ENCODE measurements around the gene MLLT10.
"Not testable (repeated sequence)": the region's sequence is repeated elsewhere in the genome, so short reads cannot be mapped to it uniquely, and the experiment has no call there.

Gene MLLT10

DNA sequence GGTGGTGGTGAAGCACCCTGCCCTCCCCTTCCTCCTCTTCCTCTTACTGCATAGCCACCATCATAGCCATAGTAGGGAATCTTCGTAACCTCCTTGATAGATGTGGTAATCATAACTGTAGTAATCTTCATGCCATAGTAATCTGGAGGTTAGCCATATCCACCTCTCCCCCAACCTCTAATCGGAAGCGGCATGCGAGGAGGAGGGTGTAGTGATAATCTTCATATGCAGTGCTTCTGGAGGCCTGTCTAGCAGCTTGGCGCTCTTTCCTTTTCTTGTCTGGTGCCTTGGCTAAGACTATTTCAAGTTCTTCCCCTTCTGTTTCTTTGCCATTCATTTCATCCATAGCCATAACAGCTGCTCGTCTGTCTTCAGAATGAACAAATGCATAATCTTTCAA lies 90.9 kb downstream of the MLLT10 start:
- no peak overlapping the region for H3K27ac ChIP-seq (ENCODE audit: low read length)
- H3K27me3 ChIP-seq (ENCODE audit: control insufficient read depth in 1 of 2, insufficient read depth in 2 of 2, low read length in 2 of 2), result no peaks in the 10 kb centered on the region
- H3K4me1 ChIP-seq (ENCODE audit: control insufficient read depth, insufficient read depth, low read length), result no peaks in the 10 kb centered on the region
- no peaks in the 10 kb centered on the region for H3K9me3 ChIP-seq (ENCODE audit: control insufficient read depth in 2 of 2, low read length in 2 of 2)
- H3K36me3 ChIP-seq (ENCODE audit: control insufficient read depth in 2 of 2, insufficient read depth in 2 of 2, low read length in 2 of 2), result peaks cover 6 to 8% of the 10 kb centered on the region in 2 donors
- H3K4me3 ChIP-seq (ENCODE audit: low read length in 2 of 2), result no peak overlapping the region
- no peak overlapping the region for H3K9ac ChIP-seq (ENCODE audit: low read length in 2 of 2)

DNA sequence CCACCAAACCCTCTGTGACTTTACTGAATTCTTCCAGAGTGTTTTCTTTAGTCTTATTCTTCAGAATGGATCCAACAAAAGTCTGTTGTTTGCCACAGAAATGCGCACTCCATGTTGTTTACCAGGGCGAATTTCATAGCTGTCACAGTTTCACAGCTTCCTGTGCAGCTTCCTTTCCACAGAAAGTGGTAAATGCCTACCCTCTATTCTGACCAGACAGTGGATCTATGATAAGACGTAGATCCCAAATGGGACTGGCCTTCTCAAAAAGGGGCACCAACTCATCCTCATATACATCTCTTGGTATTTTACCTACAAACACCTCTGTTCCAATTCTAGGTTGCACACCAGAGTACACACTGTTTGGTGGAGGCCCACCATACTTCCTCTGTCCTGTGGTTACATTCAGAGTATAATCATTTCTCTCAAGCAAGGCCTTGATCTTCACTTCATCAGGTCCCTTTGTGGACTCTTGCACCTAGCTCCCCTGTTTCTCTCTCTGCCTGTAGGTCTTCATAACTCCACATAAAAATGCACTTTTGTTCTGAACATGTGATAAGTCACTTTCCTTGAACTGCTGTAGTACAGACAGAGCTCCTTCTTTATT lies 91.7 kb downstream of the MLLT10 start:
- no peak overlapping the region for H3K9ac ChIP-seq (ENCODE audit: low read length in 2 of 2)
- no peaks in the 10 kb centered on the region for H3K27me3 ChIP-seq (ENCODE audit: control insufficient read depth in 1 of 2, insufficient read depth in 2 of 2, low read length in 2 of 2)
- no peaks in the 10 kb centered on the region for H3K4me1 ChIP-seq (ENCODE audit: control insufficient read depth, insufficient read depth, low read length)
- no peak overlapping the region for H3K4me3 ChIP-seq (ENCODE audit: low read length in 2 of 2)
- peaks cover 6 to 8% of the 10 kb centered on the region in 2 donors for H3K36me3 ChIP-seq (ENCODE audit: control insufficient read depth in 2 of 2, insufficient read depth in 2 of 2, low read length in 2 of 2)
- H3K27ac ChIP-seq (ENCODE audit: low read length), result no peak overlapping the region
- no peaks in the 10 kb centered on the region for H3K9me3 ChIP-seq (ENCODE audit: control insufficient read depth in 2 of 2, low read length in 2 of 2)

GRCh38 chr10:21626457-21627161 lies 92.6 kb downstream of the MLLT10 start:
- Histone ChIP-seq H3K9me3 (ENCODE audit: control insufficient read depth in 2 of 2, low read length in 2 of 2) (no peaks in the 10 kb centered on the region), H3K27me3 (ENCODE audit: control insufficient read depth in 1 of 2, insufficient read depth in 2 of 2, low read length in 2 of 2) (no peaks in the 10 kb centered on the region), H3K4me1 (ENCODE audit: control insufficient read depth, insufficient read depth, low read length) (no peaks in the 10 kb centered on the region), H3K27ac (ENCODE audit: low read length) (no peak overlapping the region), H3K9ac (ENCODE audit: low read length in 2 of 2) (no peak overlapping the region), H3K36me3 (ENCODE audit: control insufficient read depth in 2 of 2, insufficient read depth in 2 of 2, low read length in 2 of 2) (peaks cover 6 to 11% of the 10 kb centered on the region in 2 donors), H3K4me3 (ENCODE audit: low read length in 2 of 2) (no peak overlapping the region)

DNA sequence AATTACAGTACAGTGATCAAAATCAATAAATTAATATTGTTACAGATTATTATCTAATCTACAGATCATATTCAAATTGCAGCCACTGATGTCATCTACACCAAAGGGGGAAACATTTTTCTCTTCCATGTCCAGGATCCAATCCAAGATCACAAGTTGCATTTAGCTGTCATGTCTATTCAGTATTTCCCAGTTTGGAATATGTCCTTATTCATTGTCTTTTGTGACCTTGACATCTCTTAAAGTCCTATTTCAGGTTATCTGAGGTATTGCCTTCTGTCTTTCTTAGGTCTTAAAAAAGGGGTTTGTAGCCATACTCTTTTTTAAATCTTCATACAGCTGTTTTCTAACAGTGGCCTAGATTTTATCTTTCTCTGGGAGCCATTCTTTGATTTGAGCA lies 93.3 kb downstream of the MLLT10 start:
- Histone ChIP-seq H3K4me1 (ENCODE audit: control insufficient read depth, insufficient read depth, low read length) (no peaks in the 10 kb centered on the region), H3K9ac (ENCODE audit: low read length in 2 of 2) (no peak overlapping the region), H3K27ac (ENCODE audit: low read length) (no peak overlapping the region), H3K4me3 (ENCODE audit: low read length in 2 of 2) (no peak overlapping the region), H3K9me3 (ENCODE audit: control insufficient read depth in 2 of 2, low read length in 2 of 2) (no peaks in the 10 kb centered on the region), H3K27me3 (ENCODE audit: control insufficient read depth in 1 of 2, insufficient read depth in 2 of 2, low read length in 2 of 2) (no peaks in the 10 kb centered on the region), H3K36me3 (ENCODE audit: control insufficient read depth in 2 of 2, insufficient read depth in 2 of 2, low read length in 2 of 2) (peaks cover 6 to 12% of the 10 kb centered on the region in 2 donors)

DNA sequence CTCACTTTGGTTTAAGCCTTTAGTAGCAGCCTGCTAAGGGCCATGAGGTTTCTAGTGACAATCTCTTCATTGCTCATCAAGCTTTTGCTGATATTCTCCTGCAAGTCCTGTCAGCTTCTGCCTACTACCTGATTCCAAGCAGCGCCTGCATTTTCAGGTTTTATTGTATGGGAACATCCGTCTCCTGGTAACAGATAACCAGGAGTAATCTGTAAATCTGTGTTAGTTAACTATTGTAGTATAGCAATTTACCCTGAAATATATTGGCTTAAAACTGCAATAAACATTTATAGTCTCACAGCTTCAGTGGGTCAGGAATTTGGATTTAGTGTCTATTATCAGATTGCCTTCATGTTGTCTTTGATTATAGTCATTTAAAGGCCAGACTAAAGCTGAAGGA lies 94.0 kb downstream of the MLLT10 start:
- Histone ChIP-seq H3K27ac (ENCODE audit: low read length) (no peak overlapping the region), H3K27me3 (ENCODE audit: control insufficient read depth in 1 of 2, insufficient read depth in 2 of 2, low read length in 2 of 2) (no peaks in the 10 kb centered on the region), H3K9ac (ENCODE audit: low read length in 2 of 2) (no peak overlapping the region), H3K9me3 (ENCODE audit: control insufficient read depth in 2 of 2, low read length in 2 of 2) (no peaks in the 10 kb centered on the region), H3K36me3 (ENCODE audit: control insufficient read depth in 2 of 2, insufficient read depth in 2 of 2, low read length in 2 of 2) (peaks cover 6 to 12% of the 10 kb centered on the region in 2 donors), H3K4me1 (ENCODE audit: control insufficient read depth, insufficient read depth, low read length) (no peaks in the 10 kb centered on the region), H3K4me3 (ENCODE audit: low read length in 2 of 2) (no peak overlapping the region)

DNA sequence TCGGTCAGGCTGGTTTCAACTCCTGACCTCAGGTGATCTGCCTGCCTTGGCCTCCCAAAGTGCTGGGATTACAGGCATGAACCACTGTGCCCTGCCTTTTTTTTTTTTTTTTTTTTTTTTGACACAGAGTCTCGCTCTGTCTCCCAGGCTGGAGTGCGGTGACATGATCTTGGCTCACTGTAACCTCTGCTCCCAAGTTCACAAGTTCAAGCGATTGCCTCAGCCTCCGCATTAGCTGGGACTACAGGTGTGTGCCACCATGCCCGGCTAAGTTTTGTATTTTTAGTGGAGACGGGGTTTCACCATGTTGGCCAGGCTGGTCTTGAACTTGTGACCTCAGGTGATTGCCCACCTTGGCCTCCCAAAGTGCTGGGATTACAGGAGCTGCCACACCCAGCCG lies 94.6 kb downstream of the MLLT10 start:
- not testable (repeated sequence) for H3K4me3 ChIP-seq (ENCODE audit: low read length in 2 of 2); H3K4me1 ChIP-seq (ENCODE audit: control insufficient read depth, insufficient read depth, low read length); H3K9me3 ChIP-seq (ENCODE audit: control insufficient read depth in 2 of 2, low read length in 2 of 2); H3K27ac ChIP-seq (ENCODE audit: low read length); H3K27me3 ChIP-seq (ENCODE audit: control insufficient read depth in 1 of 2, insufficient read depth in 2 of 2, low read length in 2 of 2); H3K9ac ChIP-seq (ENCODE audit: low read length in 2 of 2)
- H3K36me3 ChIP-seq (ENCODE audit: control insufficient read depth in 2 of 2, insufficient read depth in 2 of 2, low read length in 2 of 2), result peaks cover 6 to 12% of the 10 kb centered on the region in 2 donors

DNA sequence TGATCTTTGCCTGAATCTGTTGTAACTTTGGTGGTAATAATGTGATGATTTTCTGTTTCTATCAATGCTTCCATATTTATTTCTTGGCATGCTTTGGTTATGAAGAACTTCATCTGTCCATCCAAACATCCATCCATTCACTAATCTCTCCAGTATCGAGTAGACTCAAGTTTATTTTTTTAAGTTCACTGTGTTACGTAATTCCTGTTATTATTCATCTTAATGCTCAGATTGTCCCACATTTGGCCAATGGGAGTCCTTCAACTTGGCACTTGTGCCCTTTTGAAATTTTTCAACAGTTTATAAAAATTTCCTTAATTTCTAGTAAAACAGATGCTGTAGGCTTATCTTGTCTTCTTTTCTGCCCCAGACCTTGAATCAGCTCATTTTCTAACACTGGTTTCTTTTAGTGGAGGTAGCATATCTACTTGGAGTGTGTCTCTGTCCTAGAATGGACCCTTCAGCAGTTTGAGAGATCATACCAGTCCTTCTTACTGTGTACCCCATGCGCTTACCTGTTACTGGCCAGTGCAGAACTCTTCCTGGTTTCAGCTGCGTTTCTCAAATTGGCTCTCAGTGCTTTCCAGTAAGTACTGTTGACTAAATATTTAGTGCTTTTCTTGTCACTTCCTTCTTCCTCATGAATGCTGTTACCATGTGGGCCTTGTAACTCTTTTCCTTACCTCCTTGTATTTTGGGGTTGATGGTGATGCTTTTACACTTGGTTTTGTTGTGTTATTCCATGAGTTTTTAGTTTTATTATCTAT lies 100.8 kb downstream of the MLLT10 start:
- Histone ChIP-seq H3K4me1 (ENCODE audit: control insufficient read depth, insufficient read depth, low read length) (no peaks in the 10 kb centered on the region), H3K9ac (ENCODE audit: low read length in 2 of 2) (no peak overlapping the region), H3K27ac (ENCODE audit: low read length) (no peak overlapping the region), H3K4me3 (ENCODE audit: low read length in 2 of 2) (no peak overlapping the region), H3K36me3 (ENCODE audit: control insufficient read depth in 2 of 2, insufficient read depth in 2 of 2, low read length in 2 of 2) (peaks cover 0 to 7% of the 10 kb centered on the region in 2 donors), H3K27me3 (ENCODE audit: control insufficient read depth in 1 of 2, insufficient read depth in 2 of 2, low read length in 2 of 2) (no peaks in the 10 kb centered on the region), H3K9me3 (ENCODE audit: control insufficient read depth in 2 of 2, low read length in 2 of 2) (no peaks in the 10 kb centered on the region)

DNA sequence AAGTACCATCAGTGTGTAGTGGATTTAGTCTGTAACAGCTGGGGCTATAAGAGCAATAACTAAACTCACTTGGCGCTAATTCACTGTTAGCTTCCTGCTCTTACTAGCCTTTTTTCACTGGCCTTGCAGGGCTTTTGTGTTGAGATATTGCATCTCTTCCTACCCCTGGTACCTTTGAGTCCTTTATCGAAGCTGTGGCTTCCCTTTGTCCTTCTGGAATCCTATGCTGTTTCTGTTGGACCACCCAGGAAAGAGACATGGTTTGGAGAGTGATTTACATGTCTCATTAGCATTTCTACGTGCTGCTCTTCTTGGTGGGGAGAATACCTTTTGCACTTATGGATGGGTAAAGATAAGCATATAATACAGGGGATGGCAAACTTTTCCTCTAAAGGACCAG lies 103.8 kb downstream of the MLLT10 start:
- no peak overlapping the region for H3K4me3 ChIP-seq (ENCODE audit: low read length in 2 of 2)
- no peaks in the 10 kb centered on the region for H3K27me3 ChIP-seq (ENCODE audit: control insufficient read depth in 1 of 2, insufficient read depth in 2 of 2, low read length in 2 of 2)
- H3K9me3 ChIP-seq (ENCODE audit: control insufficient read depth in 2 of 2, low read length in 2 of 2), result no peaks in the 10 kb centered on the region
- H3K4me1 ChIP-seq (ENCODE audit: control insufficient read depth, insufficient read depth, low read length), result no peaks in the 10 kb centered on the region
- no peak overlapping the region for H3K9ac ChIP-seq (ENCODE audit: low read length in 2 of 2)
- no peak overlapping the region for H3K27ac ChIP-seq (ENCODE audit: low read length)
- H3K36me3 ChIP-seq (ENCODE audit: control insufficient read depth in 2 of 2, insufficient read depth in 2 of 2, low read length in 2 of 2), result peaks cover 0 to 3% of the 10 kb centered on the region in 2 donors

GRCh38 chr10:21638681-21639080 lies 104.6 kb downstream of the MLLT10 start:
- Histone ChIP-seq H3K4me1 (ENCODE audit: control insufficient read depth, insufficient read depth, low read length) (no peaks in the 10 kb centered on the region), H3K4me3 (ENCODE audit: low read length in 2 of 2) (no peak overlapping the region)

GRCh38 chr10:21648040-21648439 lies 114.0 kb downstream of the MLLT10 start:
- Histone ChIP-seq H3K9me3 (ENCODE audit: control insufficient read depth in 2 of 2, low read length in 2 of 2) (no peaks in the 10 kb centered on the region), H3K27me3 (ENCODE audit: control insufficient read depth in 1 of 2, insufficient read depth in 2 of 2, low read length in 2 of 2) (no peaks in the 10 kb centered on the region), H3K4me3 (ENCODE audit: low read length in 2 of 2) (no peak overlapping the region), H3K9ac (ENCODE audit: low read length in 2 of 2) (no peak overlapping the region), H3K4me1 (ENCODE audit: control insufficient read depth, insufficient read depth, low read length) (no peaks in the 10 kb centered on the region), H3K36me3 (ENCODE audit: control insufficient read depth in 2 of 2, insufficient read depth in 2 of 2, low read length in 2 of 2) (peaks cover 0 to 9% of the 10 kb centered on the region in 2 donors), H3K27ac (ENCODE audit: low read length) (no peak overlapping the region)

More at GRCh38 chr10:21638681-21639080, 104.6 kb downstream of the MLLT10 start:
- no peaks in the 10 kb centered on the region for H3K27me3 ChIP-seq (ENCODE audit: control insufficient read depth in 1 of 2, insufficient read depth in 2 of 2, low read length in 2 of 2)
- no peak overlapping the region for H3K9ac ChIP-seq (ENCODE audit: low read length in 2 of 2)
- H3K36me3 ChIP-seq (ENCODE audit: control insufficient read depth in 2 of 2, insufficient read depth in 2 of 2, low read length in 2 of 2), result peaks cover 0 to 3% of the 10 kb centered on the region in 2 donors
- no peak overlapping the region for H3K27ac ChIP-seq (ENCODE audit: low read length)
- no peaks in the 10 kb centered on the region for H3K9me3 ChIP-seq (ENCODE audit: control insufficient read depth in 2 of 2, low read length in 2 of 2)
